HG02870 (cell line): Measurements from ENCODE around the gene FLAD1.

Source experiments
- ATAC-seq: cut with Tn5 transposase; IDR thresholded peaks from one replicate; pipeline ENCODE4 v1.9.1; 2021; ENCODE audit warnings: mild to moderate bottlenecking, moderate library complexity; ENCODE audit not compliant: unreplicated experiment

The FLAD1 gene

DNA sequence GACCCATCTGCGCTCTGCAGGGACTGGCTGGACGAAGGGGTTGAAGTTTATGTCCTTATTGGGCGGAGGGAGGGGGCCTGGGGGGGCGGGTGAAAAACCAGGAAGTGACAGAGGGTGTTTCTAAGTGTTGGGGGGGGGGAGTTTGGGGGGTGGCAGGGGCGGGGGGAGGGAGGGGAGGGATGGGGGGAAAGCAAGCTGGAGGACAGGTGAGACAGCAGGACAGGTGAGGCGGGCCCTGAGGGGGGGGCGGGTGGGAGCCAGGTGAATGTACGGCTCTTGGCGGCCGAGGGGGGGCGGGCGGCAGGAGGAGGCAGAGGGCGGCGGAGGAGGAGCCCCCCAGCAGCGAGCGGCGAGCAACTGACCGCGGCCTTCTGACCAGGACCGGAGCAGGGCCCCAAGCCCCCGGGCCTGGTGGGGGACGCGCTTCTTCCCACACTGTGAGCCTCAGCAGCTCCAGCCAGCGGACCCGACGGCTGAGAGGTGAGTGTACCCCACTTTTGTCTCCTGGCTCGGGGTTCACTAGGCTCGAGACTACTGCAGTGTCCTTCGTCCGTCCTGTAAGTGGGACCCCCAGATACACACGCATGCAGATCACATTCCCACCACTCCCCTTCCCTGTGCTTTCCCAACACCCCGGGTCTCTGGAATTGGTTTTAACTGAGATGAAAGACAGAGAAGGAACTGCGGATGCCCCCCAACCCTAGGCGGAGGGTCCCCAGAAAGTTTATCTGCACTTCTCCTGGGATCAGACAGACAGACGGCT lies 19.5 kb downstream of the FLAD1 start, which contains the start of gene ZBTB7B:
Gene ZBTB7B (plus strand): TSS at position 339 of the 763 bp plus-strand sequence. CDS start 11,859 bp downstream, outside the sequence.
- ATAC-seq = no peak

DNA sequence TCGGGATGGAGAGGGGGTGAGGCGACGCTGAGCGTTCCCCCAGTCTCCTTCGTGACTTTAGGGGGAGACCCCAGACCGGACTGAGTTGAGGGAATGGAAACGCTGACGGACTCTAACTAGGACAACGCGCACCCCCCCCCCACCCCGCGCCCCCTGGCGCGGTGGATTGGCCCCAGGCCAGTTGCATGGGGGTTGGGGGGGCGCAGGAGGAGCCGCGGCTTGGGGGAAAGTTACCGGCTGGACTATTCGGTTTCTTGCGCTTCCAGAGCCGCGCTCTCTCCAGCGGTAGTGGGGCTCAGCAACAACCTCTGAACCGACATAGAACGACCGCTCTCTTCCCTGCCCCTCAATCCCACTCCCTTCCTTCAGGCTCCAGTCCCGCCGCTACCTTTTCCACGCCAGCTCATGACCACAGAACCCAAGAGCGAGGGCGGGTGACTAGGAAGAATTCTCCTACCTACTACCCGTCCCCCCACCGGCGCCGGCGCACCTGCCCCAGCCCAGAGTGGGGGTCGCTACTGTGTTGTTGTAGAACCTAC lies 20.2 kb downstream of the FLAD1 start:
- ATAC-seq = no peak

DNA sequence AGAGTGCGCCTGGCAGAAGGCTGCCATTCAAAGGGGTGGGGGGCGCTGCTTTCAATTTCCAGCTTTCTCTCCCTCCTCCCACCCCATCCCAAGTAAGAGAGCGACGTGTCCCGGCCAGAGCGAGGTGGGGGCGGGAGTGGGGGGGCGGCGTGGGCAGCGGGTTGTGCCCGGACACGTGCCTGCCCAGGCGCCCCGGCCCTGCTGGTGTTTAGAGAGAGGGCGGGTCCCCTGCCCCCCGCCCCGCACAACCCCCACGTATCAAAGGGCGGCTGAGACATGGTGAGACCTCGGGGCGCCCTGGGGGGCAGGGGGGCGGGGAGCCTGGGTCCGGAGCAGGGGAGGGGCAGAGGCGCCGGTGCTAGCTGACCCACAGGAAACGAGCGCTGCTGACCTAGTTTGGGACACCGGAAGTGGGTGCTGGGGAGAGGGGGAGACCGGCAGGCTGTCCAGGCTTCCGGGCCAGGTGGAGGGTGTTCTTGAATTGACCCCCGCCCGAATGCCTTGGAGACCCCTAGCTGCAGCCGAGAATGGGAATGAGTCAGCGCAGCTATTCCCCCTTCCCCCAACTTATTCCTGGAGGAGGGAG lies 20.7 kb downstream of the FLAD1 start:
- no peak for ATAC-seq

DNA sequence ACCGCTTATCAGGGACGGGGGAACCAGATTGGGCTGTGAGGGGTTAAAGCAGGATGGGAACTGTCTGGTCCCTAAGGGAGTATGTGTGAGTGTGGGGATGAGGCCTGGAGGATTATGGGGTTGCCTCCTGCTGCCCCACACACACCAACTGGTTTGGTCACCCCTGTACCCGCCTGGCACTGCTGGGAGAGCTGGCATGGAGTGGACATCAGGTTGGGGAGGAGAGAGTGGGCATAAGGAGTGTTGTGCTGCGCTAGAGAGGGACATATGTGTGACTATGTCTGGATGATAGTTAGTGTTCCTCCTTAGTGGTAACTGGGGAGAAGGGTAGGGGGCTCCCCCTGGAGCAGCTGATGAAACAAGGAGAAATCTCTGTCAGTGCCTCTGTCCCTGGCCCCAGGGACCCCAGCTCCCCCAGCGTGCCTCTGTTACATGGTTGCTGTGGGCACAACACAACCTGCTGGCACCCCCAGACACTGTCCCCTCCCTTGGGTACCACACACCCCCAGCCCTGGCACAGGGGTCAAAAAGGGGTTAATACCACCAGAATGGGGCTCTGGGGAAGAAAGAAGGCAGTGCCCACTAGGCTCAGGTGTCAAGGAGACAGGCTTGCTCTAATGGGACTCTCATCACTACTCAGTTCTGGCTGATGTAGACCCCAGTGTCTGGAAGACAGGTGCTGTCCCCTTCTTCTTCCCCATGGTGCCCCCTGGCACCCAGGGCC lies 21.4 kb downstream of the FLAD1 start:
- ATAC-seq = no peak

DNA sequence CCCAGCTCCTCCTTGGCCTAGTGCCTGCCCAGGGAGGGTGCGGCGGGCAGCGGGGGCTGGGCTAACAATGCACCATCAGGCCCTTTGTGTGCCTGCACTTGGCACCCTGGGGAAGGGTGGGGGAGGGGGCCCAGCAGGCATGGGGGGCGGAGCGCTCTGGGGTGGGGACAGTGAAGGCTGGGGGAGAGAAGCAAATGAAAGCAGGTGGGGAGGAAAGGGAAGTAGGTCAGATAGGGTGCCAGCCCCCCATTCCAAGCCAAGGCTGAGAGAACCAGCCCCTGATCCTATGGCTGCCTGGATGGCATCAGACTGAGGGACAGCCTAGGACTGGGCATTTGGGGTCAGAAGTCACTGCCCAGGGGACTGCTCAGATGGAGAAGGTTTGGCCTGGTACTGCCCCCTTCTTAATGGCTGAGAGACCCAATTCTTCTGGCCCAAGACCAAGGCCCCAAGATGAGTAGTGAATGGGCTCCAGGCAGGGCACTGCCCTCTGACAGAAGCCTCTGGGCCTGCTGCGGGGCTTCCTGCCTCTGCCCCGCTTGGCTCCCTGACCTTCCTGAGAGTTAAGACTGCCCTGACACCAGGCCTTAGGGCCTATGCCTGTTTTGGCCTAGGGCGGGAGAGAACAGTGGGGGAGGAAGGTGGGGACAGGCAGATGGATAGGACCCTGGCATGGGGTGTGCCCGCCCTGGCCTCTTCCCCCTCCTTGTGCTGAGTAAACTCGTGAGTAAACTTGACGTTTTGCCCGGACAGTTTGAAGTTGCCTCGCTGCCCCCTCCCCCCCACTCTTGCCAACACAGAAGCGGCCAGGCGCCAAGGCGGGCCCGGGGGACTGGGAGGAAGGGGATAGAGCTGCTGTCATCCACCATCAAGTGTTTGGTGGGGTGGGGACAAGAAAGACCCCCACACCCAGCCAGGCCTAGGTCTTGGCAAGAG lies 22.2 kb downstream of the FLAD1 start:
- no peak for ATAC-seq

DNA sequence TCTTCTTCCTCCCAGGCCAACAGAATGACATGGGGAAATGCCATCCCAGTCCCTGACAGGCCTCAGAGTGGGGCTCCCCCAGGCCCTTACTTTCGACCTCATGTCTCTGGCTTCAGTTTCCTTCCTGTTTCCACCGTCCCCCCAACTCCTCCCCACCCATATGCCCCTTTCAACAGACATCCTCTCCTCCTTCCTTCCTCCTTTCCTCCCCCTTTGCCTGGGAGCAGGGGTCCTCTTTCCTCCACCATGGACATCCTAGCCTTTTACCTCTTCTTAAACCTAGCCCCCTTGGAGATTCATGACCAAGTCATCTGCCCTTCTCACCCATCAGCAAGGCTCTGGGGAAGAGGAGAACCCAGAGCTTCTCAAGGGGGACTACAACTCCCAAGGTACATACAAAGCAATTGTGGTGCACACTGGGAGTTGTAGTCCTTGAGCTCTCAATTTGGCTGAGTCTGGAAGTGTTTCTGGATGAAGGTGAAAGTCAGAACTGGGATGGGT lies 23.5 kb downstream of the FLAD1 start:
- no peak for ATAC-seq

DNA sequence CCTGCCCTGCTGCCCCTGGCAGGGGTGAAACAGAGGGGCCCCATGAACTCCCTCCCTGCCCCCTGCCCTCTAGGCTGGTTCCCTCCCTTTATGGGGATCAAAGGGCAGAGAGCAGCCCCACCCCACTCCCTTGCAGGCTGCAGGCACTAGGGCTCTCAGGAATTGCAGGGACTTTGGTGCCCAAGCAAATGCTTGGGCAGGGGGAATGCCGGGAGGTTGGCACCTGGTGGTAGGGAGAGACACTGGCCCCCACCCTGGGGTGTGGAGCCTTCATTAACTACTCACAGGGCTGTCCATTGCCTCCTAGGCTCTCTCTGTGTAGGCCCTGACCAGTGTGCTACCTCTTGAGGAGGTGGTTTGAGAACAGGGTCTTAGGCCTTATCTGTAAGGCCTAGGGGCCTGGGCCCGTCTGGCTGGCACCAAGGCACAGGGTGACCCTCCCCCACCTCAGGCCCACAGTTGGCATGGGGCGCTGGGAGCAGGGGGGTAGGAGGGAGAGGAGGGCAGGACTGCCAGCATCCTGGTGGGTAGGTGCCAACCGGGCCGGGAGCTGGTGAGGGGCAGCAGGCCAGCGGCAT lies 24.2 kb downstream of the FLAD1 start:
- ATAC-seq = no peak

DNA sequence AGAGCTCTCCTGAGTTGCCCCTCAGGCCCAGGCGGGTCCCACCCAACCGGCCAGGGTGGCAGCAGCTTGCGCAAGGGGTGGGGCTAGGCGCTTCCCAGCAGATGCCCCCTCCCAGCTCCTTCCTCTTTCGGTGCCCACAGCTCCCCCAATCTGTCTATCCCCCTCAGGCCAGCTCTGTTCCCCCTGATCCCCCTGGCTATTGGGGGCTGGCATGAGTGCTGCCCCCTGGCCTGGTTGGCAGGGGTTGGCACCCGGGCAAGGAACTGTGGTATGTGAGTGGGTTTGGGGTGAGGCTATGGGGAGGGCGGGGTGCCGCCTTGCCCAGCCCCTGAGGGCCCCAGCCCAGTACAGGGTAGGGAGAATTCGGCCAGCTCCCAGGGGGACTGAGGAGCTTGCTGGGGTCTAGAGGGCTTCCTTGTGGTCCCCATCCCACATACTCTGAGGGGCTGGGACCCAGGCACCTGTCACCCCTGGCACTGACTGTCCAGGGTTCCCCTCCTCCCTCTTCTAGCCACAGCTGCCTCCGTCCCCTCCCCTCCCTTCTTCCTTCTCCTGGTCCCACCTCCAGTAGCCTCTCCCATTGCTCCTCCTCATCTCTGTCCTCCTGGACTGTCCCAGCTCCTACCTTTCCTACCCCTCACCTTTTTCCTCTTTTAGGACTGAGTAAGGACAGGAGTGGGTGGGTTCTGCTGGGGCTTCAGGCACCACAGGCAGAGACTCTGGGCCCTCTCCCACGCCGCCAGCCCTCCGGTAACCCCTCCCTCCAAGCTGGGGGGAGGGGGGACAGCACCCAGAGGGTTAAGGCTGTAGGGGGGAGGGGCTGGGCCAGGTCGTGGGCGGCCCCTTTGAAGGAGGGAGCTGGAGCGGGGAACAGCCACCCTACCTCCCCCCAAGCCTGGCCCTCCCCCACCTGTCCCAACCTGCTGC lies 25.1 kb downstream of the FLAD1 start:
- no peak for ATAC-seq

DNA sequence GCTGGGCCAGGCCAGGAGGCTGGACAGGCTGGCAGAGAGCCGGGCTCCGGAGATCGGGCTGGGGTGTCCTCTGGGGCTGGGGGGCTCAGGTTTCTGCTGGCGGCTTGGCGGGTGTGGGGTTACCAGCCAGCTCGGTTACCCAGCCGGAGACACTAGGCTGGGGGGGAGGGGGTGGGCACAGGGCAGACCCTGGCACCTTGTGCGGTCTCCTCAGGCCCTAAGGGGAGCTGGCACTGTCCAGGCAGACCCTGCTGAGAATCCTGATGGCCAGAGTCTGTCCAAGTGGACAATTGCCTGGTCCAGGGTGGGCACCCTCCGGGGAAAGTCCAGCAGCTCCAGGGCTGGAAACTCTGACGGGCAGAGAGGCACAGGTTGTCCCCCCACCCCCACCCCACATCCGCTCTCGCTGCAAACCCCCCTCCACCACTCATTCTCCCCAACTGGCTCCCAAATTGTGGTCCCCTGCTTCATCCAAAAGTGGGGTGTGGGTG lies 26.1 kb downstream of the FLAD1 start:
- no peak for ATAC-seq

DNA sequence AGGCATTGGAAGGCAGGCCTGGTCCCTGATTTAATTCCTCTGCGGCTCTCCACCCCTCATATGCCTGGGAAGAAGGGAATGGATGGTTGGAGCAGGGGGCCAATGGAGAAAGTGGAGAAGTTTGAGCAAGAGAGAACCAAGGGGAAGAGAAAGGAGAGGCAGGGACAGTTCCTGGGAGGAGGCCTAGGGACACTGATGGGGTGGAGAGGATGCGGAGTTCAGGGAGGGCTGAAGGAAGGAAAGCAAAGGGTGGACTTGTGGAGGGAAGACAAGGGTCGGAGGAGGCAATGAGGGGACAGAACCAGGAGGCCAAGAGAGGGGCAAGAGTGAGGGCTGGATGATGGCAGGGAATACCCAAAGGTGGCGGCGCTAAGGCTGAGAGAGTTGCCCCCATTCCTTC lies 26.6 kb downstream of the FLAD1 start:
- ATAC-seq = no peak

DNA sequence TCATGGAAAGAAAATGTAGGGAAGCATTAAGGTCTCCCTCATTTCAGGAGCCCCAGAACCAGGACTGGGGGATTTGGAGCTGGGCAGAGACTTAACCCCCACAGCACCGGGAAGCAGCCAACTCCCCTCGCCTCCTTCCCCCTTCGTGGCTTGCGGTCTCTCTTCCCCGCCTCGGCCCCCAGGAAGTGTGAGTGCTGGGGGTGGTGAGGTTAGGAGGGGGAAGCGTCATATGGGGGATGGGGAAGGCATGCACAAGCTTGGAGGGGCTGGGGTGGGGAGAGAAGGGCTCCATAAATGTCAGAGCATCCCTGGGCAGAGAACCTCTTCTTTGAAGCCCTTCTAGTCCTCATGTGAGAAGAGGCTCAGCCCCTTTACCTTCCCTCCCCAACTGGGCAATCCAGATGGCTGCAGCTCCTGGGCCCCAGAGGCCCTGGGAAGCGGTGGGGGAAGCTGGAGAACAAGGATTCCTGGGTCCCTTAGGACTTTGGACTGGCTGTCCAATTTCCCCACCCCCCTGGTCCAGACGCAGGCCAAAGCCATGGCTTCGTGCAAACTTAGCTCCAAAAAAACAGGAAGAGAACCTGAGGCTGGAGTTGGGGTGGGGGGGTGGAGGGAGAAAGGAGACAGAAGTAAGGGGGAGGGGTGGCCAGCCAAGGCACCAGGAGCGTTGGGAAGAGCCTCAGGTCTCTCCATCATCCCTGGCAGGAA lies 27.2 kb downstream of the FLAD1 start:
- ATAC-seq = no peak

DNA sequence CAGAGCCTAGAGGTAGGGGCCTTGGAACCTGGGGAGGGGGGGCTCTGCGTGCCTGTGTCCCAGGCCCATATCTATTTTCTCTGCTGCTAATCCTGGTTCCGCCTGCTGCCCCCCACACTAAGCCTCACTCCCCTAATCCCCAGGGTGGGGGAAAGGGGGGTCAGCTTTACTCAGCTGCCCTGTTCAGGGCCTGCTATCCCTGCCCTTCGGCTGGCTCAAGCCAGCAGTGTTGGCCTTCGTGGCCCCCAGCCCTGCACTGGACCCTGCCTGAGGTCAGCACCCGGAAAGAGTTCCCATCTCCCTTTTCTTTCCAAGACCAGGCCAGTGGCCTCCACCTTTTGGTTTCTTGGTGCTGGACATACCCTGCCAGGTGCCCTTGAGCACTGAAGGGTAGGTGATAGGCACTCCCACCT lies 27.9 kb downstream of the FLAD1 start:
- no peak for ATAC-seq

DNA sequence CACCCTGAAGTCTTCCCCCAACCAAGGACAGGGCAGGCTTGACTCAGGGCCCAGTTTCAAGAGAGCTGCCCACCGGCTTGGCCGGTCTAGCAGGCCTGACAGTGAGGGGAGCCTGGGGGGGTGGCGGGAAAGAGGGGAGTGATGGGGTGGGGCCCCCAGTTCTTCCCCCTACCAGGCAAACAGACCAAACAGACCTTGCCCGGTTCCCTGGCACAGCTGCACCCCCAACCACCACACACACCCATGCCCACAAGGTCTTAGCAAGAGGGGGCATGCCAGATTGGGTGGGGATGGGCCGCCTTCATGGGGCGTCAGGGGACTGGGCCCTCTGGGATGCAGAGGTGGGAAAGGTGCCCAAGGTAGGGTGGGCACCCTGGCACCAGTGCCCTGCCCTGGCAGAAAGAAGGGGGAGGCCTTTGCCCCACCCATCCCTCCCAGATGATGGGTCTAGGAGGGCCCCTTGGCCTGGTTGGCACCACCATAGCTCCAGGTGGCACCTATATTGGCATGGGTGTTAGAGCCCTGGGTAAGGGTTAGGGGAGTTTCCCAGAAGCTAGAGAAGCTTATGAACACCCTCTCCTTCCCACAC lies 28.4 kb downstream of the FLAD1 start:
- ATAC-seq = no peak

DNA sequence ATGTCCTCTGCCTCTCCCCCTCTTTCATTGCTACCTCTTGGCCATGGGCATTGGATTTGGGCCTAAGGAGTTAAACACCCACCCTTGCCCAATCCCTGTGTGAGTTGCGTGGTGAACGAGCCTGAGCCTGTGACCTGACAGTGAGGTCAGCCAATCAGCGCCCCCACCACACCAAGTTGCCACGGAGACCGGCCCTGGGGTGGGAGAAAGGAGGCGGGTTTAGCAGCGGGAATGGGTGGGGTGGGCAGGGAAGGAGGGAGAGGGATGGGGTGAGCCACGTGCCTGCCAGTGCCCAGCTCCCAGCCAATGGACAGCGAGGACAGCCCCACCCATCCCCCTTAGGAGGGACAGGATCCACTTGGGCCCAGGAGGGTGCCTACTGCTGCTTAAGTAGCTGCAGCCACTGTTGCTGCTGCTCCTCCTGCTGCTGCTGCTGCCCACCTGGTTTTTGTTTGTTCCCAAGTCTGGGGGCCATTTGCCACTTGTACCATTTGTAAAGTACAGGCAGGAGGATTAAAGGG lies 28.9 kb downstream of the FLAD1 start:
- no peak for ATAC-seq

DNA sequence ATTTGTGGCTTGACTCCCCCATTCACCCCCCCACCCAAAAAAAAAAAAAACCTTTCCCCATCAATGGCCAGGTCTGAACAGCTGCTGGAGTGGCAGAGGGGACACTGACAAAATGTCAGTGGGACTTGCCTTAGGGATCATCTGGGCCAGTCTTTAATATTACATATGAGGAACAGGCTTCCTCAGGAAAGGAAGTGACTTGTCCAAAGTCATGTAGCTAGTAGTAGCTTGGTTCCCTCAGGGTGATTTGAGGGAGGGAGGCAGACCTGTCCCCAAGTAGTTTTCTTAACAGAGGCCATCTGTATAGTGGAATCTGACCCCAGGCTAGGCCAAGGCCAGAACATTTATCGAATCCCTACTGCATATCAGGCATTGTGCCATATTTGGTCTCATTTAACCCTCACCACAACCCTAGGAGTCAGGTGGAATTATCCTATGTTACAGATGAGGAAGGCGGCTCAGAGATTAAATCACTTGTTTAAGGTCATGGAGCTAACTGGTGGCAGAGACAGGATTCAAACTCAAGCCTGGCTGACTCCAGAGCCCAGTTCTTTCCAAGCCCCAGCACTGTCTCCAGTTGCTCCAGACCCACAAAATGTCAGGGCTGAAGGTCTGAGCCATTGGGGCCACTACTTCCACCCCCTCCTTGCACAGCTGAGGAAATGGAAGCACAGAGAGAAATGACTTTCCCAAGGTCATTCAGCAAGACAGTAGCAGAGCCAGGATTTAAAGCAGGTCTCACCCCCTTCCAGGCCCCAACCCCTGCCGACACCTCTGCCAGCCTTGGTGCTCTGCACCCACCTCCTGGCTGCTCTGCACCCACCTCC lies 29.8 kb downstream of the FLAD1 start:
- ATAC-seq = no peak

DNA sequence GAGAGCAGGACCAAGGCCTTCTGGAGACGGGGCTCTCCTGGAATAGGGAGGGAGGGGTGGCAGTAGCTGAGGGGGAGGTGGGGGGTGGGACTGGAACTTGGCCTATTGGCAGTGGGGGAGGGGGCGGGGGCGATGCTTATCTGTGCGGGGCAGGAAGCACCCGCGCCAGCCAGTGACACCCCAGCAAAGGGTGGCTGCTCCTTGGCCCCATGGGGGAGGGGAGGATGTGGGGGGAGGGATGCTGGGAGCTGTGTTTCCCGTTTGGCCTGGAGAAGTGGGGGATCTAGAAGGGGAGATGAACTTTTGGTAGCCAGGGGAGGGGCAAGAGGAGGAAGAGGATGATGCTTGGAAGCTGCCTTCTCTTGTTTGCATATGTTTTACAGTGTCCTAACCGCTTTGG lies 30.5 kb downstream of the FLAD1 start:
- no peak for ATAC-seq
